GM10248 (cell line): ENCODE measurements around the gene GMPPB.

Experiments used
- CTCF ChIA-PET: fragments of 300-600 bp; sonication (Branson Sonifier 250); formaldehyde crosslinking; extraction: SDS; loops from one replicate; lab custom pipeline; 2021; ENCODE audit warnings: antibody characterized with exemption; lab: Yijun Ruan, JAX
- POLR2A ChIA-PET: fragments of 350-650 bp; sonication (Branson Sonifier 250); formaldehyde crosslinking; extraction: SDS; loops from one replicate; lab custom pipeline; 2020; ENCODE audit warnings: antibody characterized with exemption; lab: Yijun Ruan, JAX
- DNase-seq: peaks from one replicate; pipeline ENCODE4 v3.0.0; 2012; ENCODE audit errors: extremely low spot score
- TF ChIP-seq, protein P1 (sequence below): IDR thresholded peaks from 2 replicates; pipeline ENCODE4 v1.5.1; 2012; ENCODE audit warnings: mild to moderate bottlenecking, low read depth; ENCODE audit errors: extremely low read depth, missing control alignments, control extremely low read depth

GMPPB gene

DNA sequence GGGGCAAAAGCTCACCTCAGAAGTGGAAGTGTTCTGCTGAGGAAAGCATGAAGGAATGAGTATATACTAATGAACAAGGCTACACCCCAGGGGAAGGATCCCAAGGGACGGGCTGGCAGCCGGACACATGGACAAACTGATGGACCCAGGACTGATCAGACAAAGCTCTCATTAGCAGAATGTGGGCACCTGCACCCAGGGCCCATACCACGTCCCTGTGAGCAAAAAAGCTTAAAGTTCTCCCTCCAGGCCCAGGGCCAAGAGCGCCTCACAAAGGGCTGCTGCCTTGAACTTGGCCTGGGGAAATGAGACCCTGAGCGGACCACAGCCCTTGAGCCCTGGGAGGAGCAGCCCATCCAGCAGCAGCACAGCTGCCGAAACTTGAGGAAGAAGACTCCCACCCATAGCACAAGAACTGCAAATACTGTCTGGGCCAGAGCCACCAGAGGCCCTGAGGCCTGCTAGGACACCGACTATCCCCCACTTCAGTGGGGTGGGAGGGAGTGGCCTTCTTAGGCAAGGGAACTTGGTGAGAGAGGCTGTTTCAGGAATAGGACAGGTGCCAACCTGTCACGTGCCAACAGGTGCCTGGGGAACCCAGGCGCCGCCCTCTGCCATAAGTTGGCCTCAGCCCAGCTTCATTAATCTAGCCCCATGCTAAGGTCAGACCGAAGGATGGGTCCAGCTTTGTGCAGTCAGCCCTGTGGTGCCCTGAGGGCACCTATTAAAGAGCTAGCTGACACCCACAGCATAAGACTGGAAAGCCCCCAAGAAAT is 2.3 kb upstream of the GMPPB start:
- ChIA-PET CTCF (no interaction called here), POLR2A (no interaction called here)
- TF ChIP-seq, protein P1, sequence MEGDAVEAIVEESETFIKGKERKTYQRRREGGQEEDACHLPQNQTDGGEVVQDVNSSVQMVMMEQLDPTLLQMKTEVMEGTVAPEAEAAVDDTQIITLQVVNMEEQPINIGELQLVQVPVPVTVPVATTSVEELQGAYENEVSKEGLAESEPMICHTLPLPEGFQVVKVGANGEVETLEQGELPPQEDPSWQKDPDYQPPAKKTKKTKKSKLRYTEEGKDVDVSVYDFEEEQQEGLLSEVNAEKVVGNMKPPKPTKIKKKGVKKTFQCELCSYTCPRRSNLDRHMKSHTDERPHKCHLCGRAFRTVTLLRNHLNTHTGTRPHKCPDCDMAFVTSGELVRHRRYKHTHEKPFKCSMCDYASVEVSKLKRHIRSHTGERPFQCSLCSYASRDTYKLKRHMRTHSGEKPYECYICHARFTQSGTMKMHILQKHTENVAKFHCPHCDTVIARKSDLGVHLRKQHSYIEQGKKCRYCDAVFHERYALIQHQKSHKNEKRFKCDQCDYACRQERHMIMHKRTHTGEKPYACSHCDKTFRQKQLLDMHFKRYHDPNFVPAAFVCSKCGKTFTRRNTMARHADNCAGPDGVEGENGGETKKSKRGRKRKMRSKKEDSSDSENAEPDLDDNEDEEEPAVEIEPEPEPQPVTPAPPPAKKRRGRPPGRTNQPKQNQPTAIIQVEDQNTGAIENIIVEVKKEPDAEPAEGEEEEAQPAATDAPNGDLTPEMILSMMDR, result no peak
- no peak for DNase-seq

DNA sequence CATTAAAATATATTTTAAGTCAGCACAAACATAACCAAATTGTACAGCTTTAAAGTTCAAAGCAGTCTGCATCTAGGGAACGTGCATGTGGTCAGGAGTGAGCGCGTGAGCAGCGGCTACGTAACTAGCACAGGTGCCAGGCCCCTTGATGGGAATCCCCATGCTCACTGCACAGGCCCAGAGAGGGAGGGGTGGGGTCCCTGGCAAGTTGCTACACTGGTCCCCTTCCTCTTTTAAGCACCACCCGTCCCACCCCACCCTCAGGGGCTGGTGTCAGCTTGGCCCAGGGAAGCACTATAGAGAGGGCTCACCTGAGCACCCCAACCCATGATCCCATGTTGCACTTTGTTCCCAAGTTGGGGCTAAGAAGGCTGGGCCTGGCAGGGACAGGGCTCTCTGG is 835 bp upstream of the GMPPB start:
- CTCF ChIA-PET, result interaction anchor here (1.1 to 1.5 kb wide), 4 partner anchors 9 to 185 kb away, joined by 3 to 4 read pairs (median 3); no protein-coding TSS in a partner anchor

GRCh38 chr3:49723296-49723627 is 489 bp downstream of the GMPPB start:
- ChIA-PET CTCF (interaction anchor here (1.3 to 1.5 kb wide), 4 partner anchors 20 to 183 kb away, joined by 3 read pairs; partner anchors contain the start of gene INKA1), POLR2A (interaction anchor here (0.8 to 1.0 kb wide), 2 partner anchors 10 to 79 kb away, joined by 3 to 4 read pairs; no protein-coding TSS in a partner anchor)
- TF ChIP-seq, protein P1, result no peak
- peak; percentile 60 for DNase-seq

More for the DNA sequence above, 835 bp upstream of the GMPPB start:
- TF ChIP-seq, protein P1, result no peak
- peak; percentile 57 for DNase-seq
- POLR2A ChIA-PET, result interaction anchor here (0.7 kb wide), 1 partner anchor 188 kb away, joined by 3 read pairs; no protein-coding TSS in a partner anchor

GRCh38 chr3:49722896-49723295 is 855 bp downstream of the GMPPB start:
- TF ChIP-seq, protein P1, result no peak
- ChIA-PET CTCF (interaction anchor here (1.3 to 1.4 kb wide), 3 partner anchors 20 to 80 kb away, joined by 3 read pairs; partner anchors contain the start of gene INKA1), POLR2A (interaction anchor here (0.8 to 1.0 kb wide), 2 partner anchors 10 to 80 kb away, joined by 3 to 4 read pairs; no protein-coding TSS in a partner anchor)
- no peak for DNase-seq

GRCh38 chr3:49721896-49722781 is 1.6 kb downstream of the GMPPB start:
- POLR2A ChIA-PET, result no interaction called here
- DNase-seq, result no peak
- TF ChIP-seq, protein P1, result no peak
- CTCF ChIA-PET, result interaction anchor here (0.8 to 6.4 kb wide), 4 partner anchors 20 to 117 kb away, joined by 3 to 37 read pairs (median 3); partner anchors contain the start of gene INKA1

DNA sequence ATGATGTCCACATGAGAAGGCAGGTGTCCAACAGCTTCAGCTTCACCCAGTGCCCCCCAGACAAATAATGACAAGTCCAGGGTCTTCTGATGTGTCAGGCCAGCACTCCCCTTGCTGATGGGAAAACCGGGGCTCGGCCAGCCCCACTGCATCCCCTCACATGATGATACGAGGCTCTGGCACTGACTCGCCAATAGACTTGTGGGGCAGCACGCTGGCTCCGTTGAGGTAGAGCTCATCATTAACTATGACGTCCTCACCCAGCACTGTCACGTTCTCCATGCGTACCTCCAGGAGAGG is 2.2 kb downstream of the GMPPB start:
- DNase-seq, result no peak
- CTCF ChIA-PET, result interaction anchor here (0.8 to 6.4 kb wide), 4 partner anchors 19 to 504 kb away, joined by 3 to 37 read pairs (median 8); no protein-coding TSS in a partner anchor
- TF ChIP-seq, protein P1, result no peak
- POLR2A ChIA-PET, result no interaction called here
